DOHH2 (cell line): ENCODE data around the gene SKAP2.

Experiments
- H3F3A ChIP-seq: fragments of 200-600 bp; sonication (generic), shearing (Covaris generic); 2 replicates; pipeline ENCODE4 v1.6.0; 2016; ENCODE audit warnings: antibody characterized with exemption, mild to moderate bottlenecking; ENCODE audit not compliant: control insufficient read depth, insufficient read depth
- H3K27ac ChIP-seq: fragments of 200-600 bp; sonication (generic); 2 replicates; pipeline ENCODE4 v1.5.1; 2014; ENCODE audit warnings: low read depth, mild to moderate bottlenecking, low read length, moderate library complexity
- H3K27me3 ChIP-seq: fragments of 200-600 bp; sonication (generic); 2 replicates; pipeline ENCODE4 v1.6.1; 2014; ENCODE audit warnings: mild to moderate bottlenecking, low read length, mixed read lengths; ENCODE audit not compliant: control insufficient read depth
- H3K36me3 ChIP-seq: fragments of 200-600 bp; sonication (generic); 2 replicates; pipeline ENCODE4 v1.6.1; 2014; ENCODE audit warnings: mild to moderate bottlenecking, low read length, moderate library complexity, mixed read lengths; ENCODE audit not compliant: control insufficient read depth
- H3K4me1 ChIP-seq: fragments of 200-600 bp; sonication (generic); 2 replicates; pipeline ENCODE4 v1.6.1; 2014; ENCODE audit warnings: mild to moderate bottlenecking, low read length, mixed read lengths; ENCODE audit not compliant: control insufficient read depth
- H3K4me2 ChIP-seq: fragments of 200-600 bp; sonication (generic); 2 replicates; pipeline ENCODE4 v1.6.0; 2014; ENCODE audit warnings: mild to moderate bottlenecking, low read length, moderate library complexity
- H3K4me3 ChIP-seq: fragments of 200-600 bp; sonication (generic); 2 replicates; pipeline ENCODE4 v1.5.1; 2014; ENCODE audit warnings: mild to moderate bottlenecking, low read length, mixed read lengths
- H3K79me2 ChIP-seq: fragments of 200-600 bp; sonication (generic); 2 replicates; pipeline ENCODE4 v1.6.1; 2014; ENCODE audit warnings: mild to moderate bottlenecking, low read length, mixed read lengths; ENCODE audit not compliant: control insufficient read depth
- H3K9me2 ChIP-seq: fragments of 200-600 bp; sonication (generic); replicated peaks from 2 replicates; pipeline ENCODE4 v1.6.1; 2014; ENCODE audit warnings: mild to moderate bottlenecking, low read length, mixed read lengths; ENCODE audit not compliant: control insufficient read depth
- H3K9me3 ChIP-seq: fragments of 200-600 bp; sonication (generic); 2 replicates; pipeline ENCODE4 v1.6.1; 2014; ENCODE audit warnings: antibody characterized with exemption, low read length, mixed read lengths; ENCODE audit not compliant: control insufficient read depth, insufficient read depth
- H4K20me1 ChIP-seq: fragments of 200-600 bp; sonication (generic); 2 replicates; pipeline ENCODE4 v1.6.0; 2014; ENCODE audit warnings: low read depth, mild to moderate bottlenecking, antibody characterized with exemption, low read length, moderate library complexity; ENCODE audit not compliant: control insufficient read depth, insufficient read depth
- EZH2phosphoT487 ChIP-seq: fragments of 200-600 bp; sonication (generic); IDR thresholded peaks from 2 replicates; pipeline ENCODE4 v1.6.1; 2017; ENCODE audit warnings: borderline replicate concordance, mild to moderate bottlenecking, antibody characterized with exemption, low read length, moderate library complexity, mixed read lengths
- TF ChIP-seq, protein P1 (sequence below): fragments of 200-600 bp; sonication (generic); IDR thresholded peaks from one replicate; pipeline ENCODE4 v1.5.1; 2014; ENCODE audit warnings: antibody characterized with exemption, mild to moderate bottlenecking, low read depth, low read length; ENCODE audit not compliant: poor library complexity, severe bottlenecking

SKAP2 gene

DNA sequence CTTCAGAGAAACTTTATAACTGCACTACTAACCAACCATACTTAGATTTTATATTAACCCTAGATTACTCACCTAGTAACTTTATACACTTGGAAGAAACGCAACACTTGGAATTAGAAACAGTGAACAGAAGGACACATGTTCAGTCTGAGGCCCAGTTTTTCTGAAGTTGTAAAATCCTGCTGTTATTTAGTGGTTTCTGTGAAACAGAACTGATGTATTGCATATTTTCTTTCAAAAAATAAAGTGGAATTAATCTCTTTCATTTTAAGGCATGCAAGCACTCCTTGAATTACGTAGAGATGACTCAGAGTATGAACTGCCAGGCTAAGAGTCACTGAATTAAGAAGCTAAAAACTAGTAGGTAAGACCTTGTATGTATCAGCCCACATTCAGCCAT lies 215.8 kb downstream of the SKAP2 start:
- TF ChIP-seq, protein P1, sequence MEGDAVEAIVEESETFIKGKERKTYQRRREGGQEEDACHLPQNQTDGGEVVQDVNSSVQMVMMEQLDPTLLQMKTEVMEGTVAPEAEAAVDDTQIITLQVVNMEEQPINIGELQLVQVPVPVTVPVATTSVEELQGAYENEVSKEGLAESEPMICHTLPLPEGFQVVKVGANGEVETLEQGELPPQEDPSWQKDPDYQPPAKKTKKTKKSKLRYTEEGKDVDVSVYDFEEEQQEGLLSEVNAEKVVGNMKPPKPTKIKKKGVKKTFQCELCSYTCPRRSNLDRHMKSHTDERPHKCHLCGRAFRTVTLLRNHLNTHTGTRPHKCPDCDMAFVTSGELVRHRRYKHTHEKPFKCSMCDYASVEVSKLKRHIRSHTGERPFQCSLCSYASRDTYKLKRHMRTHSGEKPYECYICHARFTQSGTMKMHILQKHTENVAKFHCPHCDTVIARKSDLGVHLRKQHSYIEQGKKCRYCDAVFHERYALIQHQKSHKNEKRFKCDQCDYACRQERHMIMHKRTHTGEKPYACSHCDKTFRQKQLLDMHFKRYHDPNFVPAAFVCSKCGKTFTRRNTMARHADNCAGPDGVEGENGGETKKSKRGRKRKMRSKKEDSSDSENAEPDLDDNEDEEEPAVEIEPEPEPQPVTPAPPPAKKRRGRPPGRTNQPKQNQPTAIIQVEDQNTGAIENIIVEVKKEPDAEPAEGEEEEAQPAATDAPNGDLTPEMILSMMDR: no peak
- no peak for TF ChIP-seq EZH2phosphoT487
- Histone ChIP-seq H3K4me2 (no peak overlapping the region), H3K27me3 (peaks cover 10% of the 10 kb centered on the region; the same call in 1 of the 2 replicates), H3K4me3 (no peak overlapping the region), H3F3A (no peaks in the 10 kb centered on the region), H3K4me1 (no peaks in the 10 kb centered on the region), H4K20me1 (no peaks in the 10 kb centered on the region), H3K27ac (no peak overlapping the region), H3K9me2 (no peaks in the 10 kb centered on the region), H3K36me3 (no peaks in the 10 kb centered on the region), H3K79me2 (no peaks in the 10 kb centered on the region), H3K9me3 (no peaks in the 10 kb centered on the region)

DNA sequence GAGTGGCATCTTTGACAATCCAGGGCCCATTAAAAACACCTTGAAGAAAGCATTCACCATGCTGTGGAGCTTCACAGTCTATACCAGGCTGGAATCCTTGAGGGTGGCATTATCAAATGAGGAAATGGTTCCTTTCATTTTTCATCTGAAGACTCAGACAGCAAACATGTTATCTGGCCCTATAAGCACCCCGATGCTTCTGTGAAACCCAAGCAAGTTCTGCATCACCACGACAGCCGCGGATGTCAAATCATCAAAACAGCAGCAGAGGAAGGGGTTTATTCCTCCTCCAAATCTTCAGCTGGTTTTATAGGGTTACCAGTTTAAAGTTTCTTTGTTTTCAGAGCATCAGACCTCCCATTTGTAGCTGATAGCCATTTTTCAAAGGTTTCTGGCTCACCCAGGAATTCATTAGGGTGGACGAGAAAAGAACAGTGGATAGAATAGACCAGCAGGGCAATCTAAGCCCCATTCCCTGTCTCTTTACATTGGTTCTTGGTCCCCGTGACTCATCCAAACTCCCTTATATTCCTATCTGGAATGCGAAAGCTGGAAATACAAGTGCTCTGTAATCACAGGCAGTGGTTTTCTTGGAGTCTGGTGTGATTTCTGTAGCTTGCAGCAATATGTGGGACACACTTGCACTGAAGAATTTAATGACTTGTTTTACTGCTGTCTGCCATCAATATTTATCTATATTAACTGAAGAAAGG lies 217.9 kb downstream of the SKAP2 start:
- Histone ChIP-seq H3F3A (no peaks in the 10 kb centered on the region), H3K27ac (no peak overlapping the region), H3K36me3 (no peaks in the 10 kb centered on the region), H3K4me2 (no peak overlapping the region), H3K4me3 (no peak overlapping the region), H4K20me1 (no peaks in the 10 kb centered on the region), H3K9me2 (no peaks in the 10 kb centered on the region), H3K79me2 (no peaks in the 10 kb centered on the region), H3K27me3 (peaks cover 3% of the 10 kb centered on the region; the same call in 1 of the 2 replicates), H3K4me1 (no peaks in the 10 kb centered on the region), H3K9me3 (no peaks in the 10 kb centered on the region)
- no peak for TF ChIP-seq EZH2phosphoT487
- TF ChIP-seq, protein P1: no peak

DNA sequence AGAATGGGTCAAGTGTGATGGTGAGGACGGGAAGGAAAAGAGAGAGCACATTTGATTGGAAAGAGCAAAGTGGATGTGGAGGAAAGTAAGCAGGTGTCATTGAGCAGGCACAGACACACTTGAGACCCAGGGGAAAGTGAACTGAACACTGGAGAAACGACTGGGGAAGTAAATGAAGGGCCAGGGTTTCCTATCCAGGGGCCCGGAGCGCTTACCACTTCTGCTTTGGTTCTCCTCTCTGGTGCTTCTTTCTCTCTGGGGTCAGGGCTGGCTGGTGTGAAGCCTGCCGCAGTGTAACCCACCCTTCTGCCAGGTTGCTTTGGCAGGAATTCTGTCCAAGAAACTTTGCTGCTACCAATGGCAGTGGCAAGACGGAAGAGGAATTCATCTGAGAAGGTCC lies 219.3 kb downstream of the SKAP2 start:
- no peaks in the 10 kb centered on the region for H4K20me1 ChIP-seq
- H3K9me2 ChIP-seq: no peaks in the 10 kb centered on the region
- H3K79me2 ChIP-seq: no peaks in the 10 kb centered on the region
- no peak overlapping the region for H3K27ac ChIP-seq
- no peaks in the 10 kb centered on the region for H3K4me1 ChIP-seq
- H3K4me2 ChIP-seq: no peak overlapping the region
- no peaks in the 10 kb centered on the region for H3F3A ChIP-seq
- H3K27me3 ChIP-seq: 0 out of 2 replicates have a peak, but pooled peaks cover 3% of the 10 kb centered on the region
- H3K36me3 ChIP-seq: no peaks in the 10 kb centered on the region
- no peaks in the 10 kb centered on the region for H3K9me3 ChIP-seq
- TF ChIP-seq, protein P1: no peak
- TF ChIP-seq EZH2phosphoT487: no peak
- no peak overlapping the region for H3K4me3 ChIP-seq
